ENCODE data around the gene POC1A.
A peak's percentile ranks its signal among the peaks of the same experiment; 100 is the strongest.

The POC1A gene

GRCh38 chr3:52061121-52061910, 92.9 kb downstream of the POC1A start:
- H3K27me3 Mint-ChIP-seq (ENCODE audit: low read depth) = no peaks in the 10 kb centered on the region
- H3K4me1 Mint-ChIP-seq (ENCODE audit: low read depth) = peaks cover 8% of the 10 kb centered on the region
- no peaks in the 10 kb centered on the region for H3K36me3 Mint-ChIP-seq (ENCODE audit: low read depth)
- no peaks in the 10 kb centered on the region for H3K9me3 Mint-ChIP-seq
- no peak overlapping the region for H3K4me3 Mint-ChIP-seq
- no peak overlapping the region for H3K27ac Mint-ChIP-seq

- Mint-ChIP-seq H3K36me3 (ENCODE audit: low read depth) (no peaks in the 10 kb centered on the region), H3K4me3 (no peak overlapping the region), H3K27me3 (ENCODE audit: low read depth) (no peaks in the 10 kb centered on the region), H3K27ac (no peak overlapping the region), H3K9me3 (no peaks in the 10 kb centered on the region), H3K4me1 (ENCODE audit: low read depth) (peaks cover 8% of the 10 kb centered on the region)
Measured at GRCh38 chr3:52059781-52060180, 94.4 kb downstream of the POC1A start.

DNA sequence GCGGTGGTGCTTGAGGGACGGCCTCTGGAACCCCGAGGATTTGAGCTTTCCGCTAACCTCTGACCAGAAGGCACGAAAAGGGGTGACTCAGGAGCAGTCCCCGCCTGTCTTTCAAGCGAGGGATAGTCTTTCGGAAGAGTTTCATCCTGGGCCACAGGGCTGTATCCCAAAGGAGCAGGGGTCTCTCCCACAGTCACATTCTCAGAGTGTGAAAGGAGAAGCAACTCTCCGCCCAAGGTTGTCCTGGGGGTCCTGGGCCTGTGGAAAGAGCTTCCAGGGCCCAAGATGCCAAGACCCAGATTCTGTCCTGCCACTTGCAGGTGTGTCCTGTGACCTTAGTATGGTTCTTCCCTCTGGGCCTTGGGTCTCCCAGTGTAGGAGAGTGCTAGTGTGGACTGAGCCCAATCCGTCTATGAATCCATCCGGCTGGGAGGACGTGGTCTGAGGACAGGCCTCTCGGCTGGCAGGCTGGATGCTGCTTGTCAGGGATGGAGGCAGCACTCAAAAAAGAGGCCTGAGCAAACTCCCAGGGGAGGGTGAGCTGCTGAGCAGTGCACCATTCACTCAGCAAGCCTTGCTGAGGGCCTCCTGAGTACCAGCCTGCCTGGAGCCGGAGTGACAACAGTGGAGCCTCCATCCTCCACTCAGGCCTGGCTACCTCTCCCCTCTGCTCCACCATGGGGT, 96.3 kb downstream of the POC1A start:
- Mint-ChIP-seq H3K4me3 (peak overlapping the region; percentile 42), H3K27me3 (ENCODE audit: low read depth) (no peaks in the 10 kb centered on the region), H3K4me1 (ENCODE audit: low read depth) (peaks cover 24% of the 10 kb centered on the region), H3K36me3 (ENCODE audit: low read depth) (peaks cover 12% of the 10 kb centered on the region), H3K27ac (no peak overlapping the region), H3K9me3 (no peaks in the 10 kb centered on the region)

DNA sequence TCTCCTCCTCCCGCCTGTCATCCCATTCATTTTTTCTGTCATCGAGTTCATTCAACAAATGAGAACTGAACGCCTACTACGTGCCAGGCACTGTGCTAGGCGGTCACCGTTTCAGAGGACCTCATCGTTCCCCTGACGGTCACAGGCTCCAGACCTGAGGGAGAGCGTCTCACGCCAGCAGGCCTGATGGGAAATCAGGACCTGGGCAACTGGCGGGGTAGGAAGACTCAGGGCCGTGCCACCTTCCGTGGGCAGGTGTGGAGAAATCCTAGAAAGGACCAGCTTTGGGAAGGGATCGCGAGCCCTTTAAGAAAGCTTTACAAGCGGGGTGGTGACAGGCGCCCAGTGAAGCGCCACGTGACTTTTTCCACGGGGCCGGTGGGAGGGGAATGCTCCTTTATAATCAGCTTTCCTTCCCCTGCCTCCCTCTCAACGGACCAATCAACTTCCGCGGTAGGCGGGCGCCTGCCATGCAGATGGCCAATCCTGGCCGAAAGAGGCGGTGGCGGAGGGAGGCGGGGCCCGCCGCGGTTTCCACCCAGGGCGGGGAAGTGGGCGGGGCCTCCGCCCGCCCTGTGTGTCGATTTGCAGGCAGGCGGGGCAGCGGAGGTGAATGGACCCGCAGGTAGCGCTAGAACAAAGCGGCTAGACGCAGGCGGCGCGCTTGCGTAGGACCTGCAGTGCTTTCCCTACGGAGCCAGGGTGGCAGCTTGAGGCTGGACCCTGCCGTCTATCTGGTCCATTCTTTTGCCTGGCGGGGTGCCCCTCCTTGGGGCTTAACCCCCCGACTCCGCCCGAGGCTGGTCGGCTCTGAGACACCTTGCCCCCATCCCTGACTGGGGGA, 97.0 kb downstream of the POC1A start:
- no peaks in the 10 kb centered on the region for H3K27me3 Mint-ChIP-seq (ENCODE audit: low read depth)
- H3K4me1 Mint-ChIP-seq (ENCODE audit: low read depth) = peaks cover 28% of the 10 kb centered on the region
- H3K36me3 Mint-ChIP-seq (ENCODE audit: low read depth) = peaks cover 13% of the 10 kb centered on the region

GRCh38 chr3:52056521-52056967, 97.7 kb downstream of the POC1A start, which contains the start of gene DUSP7:
TSS of gene DUSP7 (minus strand) at chr3:52056571. CDS start at chr3:52056366, 205 bp downstream.
- Mint-ChIP-seq H3K9me3 (no peaks in the 10 kb centered on the region), H3K36me3 (ENCODE audit: low read depth) (peaks cover 17% of the 10 kb centered on the region), H3K27me3 (ENCODE audit: low read depth) (no peaks in the 10 kb centered on the region), H3K4me1 (ENCODE audit: low read depth) (peaks cover 33% of the 10 kb centered on the region), H3K27ac (peak within 1 kb of the TSS; percentile 92), H3K4me3 (peak within 1 kb of the TSS; percentile 85)

More for the DNA sequence above, 97.0 kb downstream of the POC1A start:
- no peaks in the 10 kb centered on the region for H3K9me3 Mint-ChIP-seq
- peak overlapping the region; percentile 92 for H3K27ac Mint-ChIP-seq
- H3K4me3 Mint-ChIP-seq = peak overlapping the region; percentile 85

- Mint-ChIP-seq H3K4me1 (ENCODE audit: low read depth) (peaks cover 33% of the 10 kb centered on the region), H3K27me3 (ENCODE audit: low read depth) (no peaks in the 10 kb centered on the region), H3K27ac (peak overlapping the region; percentile 80), H3K9me3 (no peaks in the 10 kb centered on the region), H3K4me3 (peak overlapping the region; percentile 77), H3K36me3 (ENCODE audit: low read depth) (peaks cover 17% of the 10 kb centered on the region)
Measured at GRCh38 chr3:52055537-52056351, 98.5 kb downstream of the POC1A start.

DNA sequence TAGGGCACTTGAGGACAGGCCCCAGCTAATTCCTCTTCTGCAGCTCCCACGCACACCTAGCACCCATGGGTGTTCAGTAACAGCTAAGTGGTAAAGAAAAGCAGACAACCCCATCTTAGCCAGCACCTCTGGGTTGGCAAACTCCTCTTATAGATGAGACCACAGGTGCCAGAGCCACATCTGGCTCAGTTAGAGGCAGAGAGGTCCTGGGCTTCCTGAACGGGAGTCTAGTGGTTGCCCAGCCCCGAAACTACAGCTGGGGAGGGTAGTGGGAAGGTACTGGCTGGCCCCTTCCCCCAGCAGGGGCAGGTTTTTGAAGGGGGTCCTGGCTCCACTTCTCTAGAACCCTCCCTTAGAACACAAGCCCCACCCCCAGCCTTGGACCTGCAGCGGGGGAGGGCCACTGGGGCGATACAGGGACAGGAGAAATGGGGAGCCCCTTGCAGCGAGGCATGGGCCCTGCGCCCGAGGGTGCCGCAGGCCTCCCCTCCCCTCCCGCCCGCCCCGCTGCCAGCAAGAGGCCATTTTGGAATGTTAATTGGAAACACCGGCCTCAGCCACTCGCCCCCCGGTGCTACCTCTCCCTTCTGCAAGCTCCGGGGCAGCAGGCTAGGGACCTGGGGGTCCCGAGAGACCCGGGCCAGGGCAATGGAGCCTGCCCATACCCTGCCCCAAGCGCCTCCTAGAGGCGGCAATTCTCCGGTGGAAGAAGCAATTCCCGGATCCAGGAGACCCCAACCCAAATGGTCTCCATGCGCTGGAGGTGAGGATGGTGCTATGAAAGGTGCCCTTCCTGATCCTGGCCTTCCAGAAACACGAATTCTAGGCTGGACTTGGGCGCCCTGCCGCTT, 99.3 kb downstream of the POC1A start:
- Mint-ChIP-seq H3K27me3 (ENCODE audit: low read depth) (no peaks in the 10 kb centered on the region), H3K4me1 (ENCODE audit: low read depth) (peaks cover 33% of the 10 kb centered on the region), H3K4me3 (peak overlapping the region; percentile 77), H3K27ac (peak overlapping the region; percentile 84), H3K9me3 (no peaks in the 10 kb centered on the region), H3K36me3 (ENCODE audit: low read depth) (peaks cover 22% of the 10 kb centered on the region)

- Mint-ChIP-seq H3K9me3 (no peaks in the 10 kb centered on the region), H3K27ac (peak overlapping the region; percentile 84), H3K27me3 (ENCODE audit: low read depth) (no peaks in the 10 kb centered on the region), H3K36me3 (ENCODE audit: low read depth) (peaks cover 31% of the 10 kb centered on the region), H3K4me1 (ENCODE audit: low read depth) (peaks cover 36% of the 10 kb centered on the region), H3K4me3 (peak overlapping the region; percentile 77)
Measured at GRCh38 chr3:52053307-52054304, 100.6 kb downstream of the POC1A start.

GRCh38 chr3:52052831-52053306, 101.4 kb downstream of the POC1A start:
- Mint-ChIP-seq H3K27me3 (ENCODE audit: low read depth) (no peaks in the 10 kb centered on the region), H3K9me3 (no peaks in the 10 kb centered on the region), H3K4me1 (ENCODE audit: low read depth) (peaks cover 36% of the 10 kb centered on the region), H3K4me3 (peak overlapping the region; percentile 77), H3K36me3 (ENCODE audit: low read depth) (peaks cover 31% of the 10 kb centered on the region), H3K27ac (peak overlapping the region; percentile 84)

- Mint-ChIP-seq H3K36me3 (ENCODE audit: low read depth) (peaks cover 31% of the 10 kb centered on the region), H3K4me3 (peak overlapping the region; percentile 77), H3K4me1 (ENCODE audit: low read depth) (peaks cover 32% of the 10 kb centered on the region), H3K27ac (peak overlapping the region; percentile 84), H3K27me3 (ENCODE audit: low read depth) (no peaks in the 10 kb centered on the region), H3K9me3 (no peaks in the 10 kb centered on the region)
Measured at GRCh38 chr3:52051444-52051843, 102.8 kb downstream of the POC1A start.

GRCh38 chr3:52050571-52050970, 103.7 kb downstream of the POC1A start:
- H3K27ac Mint-ChIP-seq = no peak overlapping the region
- H3K4me1 Mint-ChIP-seq (ENCODE audit: low read depth) = peaks cover 32% of the 10 kb centered on the region
- H3K4me3 Mint-ChIP-seq = no peak overlapping the region
- H3K9me3 Mint-ChIP-seq = no peaks in the 10 kb centered on the region
- H3K36me3 Mint-ChIP-seq (ENCODE audit: low read depth) = peaks cover 31% of the 10 kb centered on the region
- H3K27me3 Mint-ChIP-seq (ENCODE audit: low read depth) = no peaks in the 10 kb centered on the region

- H3K4me1 Mint-ChIP-seq (ENCODE audit: low read depth) = peaks cover 30% of the 10 kb centered on the region
- H3K27ac Mint-ChIP-seq = no peak overlapping the region
- H3K27me3 Mint-ChIP-seq (ENCODE audit: low read depth) = no peaks in the 10 kb centered on the region
- no peaks in the 10 kb centered on the region for H3K9me3 Mint-ChIP-seq
- no peak overlapping the region for H3K4me3 Mint-ChIP-seq
- H3K36me3 Mint-ChIP-seq (ENCODE audit: low read depth) = peaks cover 29% of the 10 kb centered on the region
Measured at GRCh38 chr3:52049503-52049902, 104.7 kb downstream of the POC1A start.
